NCI-H187 treated with DMSO at 0.1 percent for 48 hours (cell line): ENCODE measurements around the gene COL4A2.

ENCODE experiments used
- DNase-seq: peaks from one replicate; lab custom pipeline; 2025; lab: John Stamatoyannopoulos, UW

COL4A2 gene

DNA sequence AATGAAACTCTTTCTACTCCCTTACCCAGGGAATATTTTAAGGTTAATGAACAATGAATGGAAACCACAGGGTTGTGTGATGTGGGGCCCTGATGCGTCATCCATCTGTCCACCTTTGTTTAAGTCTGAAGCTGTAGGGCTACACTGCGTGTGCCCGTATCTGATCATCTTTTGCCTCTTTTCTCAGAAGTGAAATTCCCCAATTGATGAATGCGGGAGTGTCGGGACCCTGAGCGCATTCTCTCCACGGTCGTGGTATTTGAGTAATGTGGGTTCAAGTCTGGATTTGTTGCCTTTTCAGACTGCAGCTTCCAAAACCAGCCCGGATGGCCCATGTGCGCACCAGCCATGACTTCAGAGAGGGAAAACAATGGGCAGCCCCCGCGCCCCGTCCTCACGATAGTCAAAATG is 112.3 kb downstream of the COL4A2 start:
- no peak for DNase-seq

GRCh38 chr13:110419946-110420345 is 112.9 kb downstream of the COL4A2 start:
- DNase-seq = no peak

GRCh38 chr13:110420626-110421025 is 113.5 kb downstream of the COL4A2 start:
- DNase-seq = no peak

DNA sequence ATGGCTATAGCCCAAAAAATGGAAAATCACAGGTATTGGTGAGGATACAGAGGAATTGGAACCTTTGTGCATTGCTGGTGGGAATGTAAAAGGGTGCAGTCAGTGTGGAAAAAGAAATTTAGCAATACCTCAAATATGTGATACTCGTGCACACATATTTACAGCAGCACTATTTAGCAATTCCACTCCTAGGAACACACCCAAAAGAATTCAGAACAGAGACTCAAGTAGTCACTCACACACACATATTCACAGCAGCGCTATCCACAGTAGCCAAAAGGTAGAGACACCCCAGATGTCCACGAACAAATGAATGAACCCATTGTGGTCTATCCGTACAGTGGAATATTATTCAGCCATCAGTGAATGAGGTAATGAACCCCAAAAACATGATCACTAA is 114.0 kb downstream of the COL4A2 start:
- no peak for DNase-seq

- no peak for DNase-seq
Measured at GRCh38 chr13:110421696-110422385, 114.8 kb downstream of the COL4A2 start.

GRCh38 chr13:110422913-110423688 is 116.0 kb downstream of the COL4A2 start:
- no peak for DNase-seq

DNA sequence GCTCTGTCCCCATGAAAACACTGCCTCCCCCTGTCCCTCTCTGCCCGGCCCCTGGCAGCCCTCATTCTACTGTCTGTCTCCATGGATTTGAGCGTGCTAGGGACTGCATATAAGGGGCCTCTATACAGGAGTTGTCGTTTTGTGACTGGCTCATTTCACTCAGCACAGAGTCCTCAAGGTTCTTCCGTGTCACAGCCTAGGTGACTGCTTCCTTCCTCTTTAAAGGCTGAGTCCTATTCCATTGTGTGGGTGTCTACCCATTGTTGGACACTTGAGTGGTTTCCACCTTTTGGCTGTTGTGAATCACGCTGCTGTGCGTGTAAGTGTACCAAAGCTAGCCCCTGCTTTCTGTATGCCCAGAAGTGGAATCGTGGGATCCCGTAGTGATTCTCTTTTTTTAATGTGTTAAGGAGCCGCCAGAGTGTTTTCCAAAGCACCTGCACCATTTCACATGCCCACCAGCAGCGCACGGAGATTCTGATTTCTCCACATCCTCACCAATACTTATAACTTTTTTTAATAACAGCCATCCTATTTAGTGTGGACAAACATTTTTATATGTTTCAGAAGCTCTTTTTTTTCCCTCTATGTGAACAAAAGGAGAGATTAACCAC is 116.7 kb downstream of the COL4A2 start:
- no peak for DNase-seq

DNA sequence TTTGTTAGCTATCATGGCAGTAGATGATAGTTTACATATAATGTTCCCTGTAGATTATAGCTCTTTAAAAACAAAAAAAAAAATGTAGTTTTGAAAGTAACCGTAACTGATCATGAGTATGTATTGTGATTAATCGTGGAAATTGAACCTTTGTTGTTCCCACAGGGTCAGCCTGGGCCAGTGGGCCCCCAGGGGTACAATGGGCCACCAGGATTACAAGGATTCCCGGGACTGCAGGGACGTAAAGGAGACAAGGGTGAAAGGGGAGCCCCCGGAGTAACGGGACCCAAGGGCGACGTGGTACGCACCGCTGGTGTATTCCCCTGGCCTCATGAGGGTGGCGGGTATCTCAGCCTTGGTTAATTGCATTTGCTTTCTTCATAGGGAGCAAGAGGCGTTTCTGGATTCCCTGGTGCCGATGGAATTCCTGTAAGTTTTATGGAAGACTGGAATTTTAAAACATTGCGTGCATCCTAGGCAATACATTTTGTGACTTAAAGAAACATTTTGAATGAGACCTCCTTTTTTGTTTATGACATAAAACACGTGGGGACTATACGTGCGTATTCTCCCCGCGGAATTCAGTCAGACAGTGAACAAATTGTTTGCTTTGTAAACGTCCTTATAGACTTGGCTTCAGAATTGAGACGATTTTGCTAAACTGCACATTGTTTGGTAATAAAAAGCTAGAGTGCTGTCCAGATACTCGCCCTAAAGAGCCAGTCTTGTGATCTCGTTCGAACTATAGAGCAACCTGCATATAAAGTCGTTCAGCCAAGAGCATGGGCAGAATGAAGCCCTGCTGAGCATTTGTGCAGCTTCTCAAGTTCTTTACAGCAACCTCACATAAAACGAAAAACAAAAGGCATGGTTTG is 117.7 kb downstream of the COL4A2 start:
- DNase-seq = no peak

- no peak for DNase-seq
Measured at GRCh38 chr13:110425444-110425780, 118.3 kb downstream of the COL4A2 start.

- DNase-seq = peak; percentile 54
Measured at GRCh38 chr13:110426735-110427134, 119.7 kb downstream of the COL4A2 start.

- DNase-seq = no peak
Measured at GRCh38 chr13:110428313-110428712, 121.2 kb downstream of the COL4A2 start.

- DNase-seq = no peak
Measured at GRCh38 chr13:110430391-110431336, 123.6 kb downstream of the COL4A2 start.

DNA sequence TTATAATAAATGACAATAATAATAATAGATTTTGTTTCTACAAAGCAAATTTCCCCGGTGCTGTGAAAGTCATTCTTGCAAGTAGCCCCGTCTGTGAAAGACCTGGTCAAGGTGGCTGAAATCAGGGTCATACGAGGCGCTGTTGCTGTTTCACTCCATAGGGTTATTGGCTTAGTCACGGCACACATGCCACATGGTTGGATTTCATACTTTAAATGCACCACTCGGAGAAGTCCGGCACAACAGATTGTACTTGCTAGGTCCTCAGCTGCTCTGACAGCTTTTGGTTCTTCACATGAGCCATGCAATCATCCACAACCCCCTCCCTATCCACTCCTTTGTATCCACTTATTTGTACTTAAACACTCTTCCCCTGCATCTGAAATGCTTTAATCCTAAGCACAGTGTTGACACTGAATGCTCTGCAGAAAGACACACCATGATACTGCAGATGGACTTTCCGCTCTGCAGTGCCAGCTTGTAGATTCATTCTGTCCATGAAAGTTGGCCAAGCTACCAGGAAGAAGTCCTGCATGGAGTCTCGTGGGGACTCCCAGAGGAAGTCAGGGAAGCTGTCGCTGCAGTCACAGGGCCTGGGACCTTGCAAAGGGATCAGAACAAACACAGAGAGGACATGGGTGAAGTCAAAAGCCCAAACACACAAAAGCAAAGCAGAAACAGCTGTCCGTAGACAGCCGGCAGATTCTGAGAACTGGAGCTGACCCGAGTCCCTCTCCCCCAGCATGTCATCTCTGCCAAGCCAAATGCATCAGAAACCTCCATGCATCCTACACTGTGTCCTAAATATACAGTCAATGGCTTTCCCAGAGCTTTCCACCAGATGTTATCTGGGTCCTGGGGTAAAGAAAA is 124.6 kb downstream of the COL4A2 start:
- no peak for DNase-seq

DNA sequence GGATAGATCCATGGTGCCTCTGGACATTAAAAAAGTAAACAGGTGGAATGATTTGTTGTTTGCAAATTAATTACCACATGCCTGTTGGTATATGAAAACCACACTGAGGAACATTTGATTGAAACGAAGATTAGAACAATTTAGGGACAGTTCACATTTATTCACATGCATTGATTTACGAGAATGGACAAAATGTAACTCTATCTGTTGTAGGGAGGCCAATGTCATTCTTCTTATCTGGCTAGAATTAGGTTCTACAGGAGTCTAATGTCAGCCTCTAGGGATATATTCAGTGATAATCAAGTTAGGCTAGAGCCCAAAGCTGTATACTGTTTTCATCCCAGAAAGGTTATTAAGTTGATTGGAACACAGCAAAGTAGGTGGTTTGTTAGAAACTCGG is 125.4 kb downstream of the COL4A2 start:
- no peak for DNase-seq

GRCh38 chr13:110433014-110433413 is 125.9 kb downstream of the COL4A2 start:
- DNase-seq = no peak

DNA sequence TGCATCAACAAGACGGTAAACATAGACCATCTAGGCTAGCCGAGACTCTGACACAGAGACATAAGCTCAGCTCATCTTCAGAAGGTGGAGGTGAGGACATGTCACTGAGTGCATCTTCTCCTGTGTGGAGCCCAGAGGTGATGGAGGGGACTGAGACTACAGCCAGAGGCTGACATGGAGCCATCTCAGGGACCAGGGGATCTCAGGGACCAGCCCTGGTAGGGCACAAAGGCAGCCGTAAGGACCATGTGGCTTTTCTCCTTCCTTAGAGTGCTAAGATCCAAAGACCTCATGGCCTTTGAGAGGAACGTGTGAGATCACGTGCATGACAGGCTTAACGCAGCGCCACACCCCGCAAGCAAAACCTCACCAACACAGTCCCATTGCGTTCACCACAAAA is 127.5 kb downstream of the COL4A2 start:
- DNase-seq = no peak

GRCh38 chr13:110435331-110435730 is 128.2 kb downstream of the COL4A2 start:
- no peak for DNase-seq

- DNase-seq = no peak
Measured at GRCh38 chr13:110436276-110436675, 129.2 kb downstream of the COL4A2 start.

DNA sequence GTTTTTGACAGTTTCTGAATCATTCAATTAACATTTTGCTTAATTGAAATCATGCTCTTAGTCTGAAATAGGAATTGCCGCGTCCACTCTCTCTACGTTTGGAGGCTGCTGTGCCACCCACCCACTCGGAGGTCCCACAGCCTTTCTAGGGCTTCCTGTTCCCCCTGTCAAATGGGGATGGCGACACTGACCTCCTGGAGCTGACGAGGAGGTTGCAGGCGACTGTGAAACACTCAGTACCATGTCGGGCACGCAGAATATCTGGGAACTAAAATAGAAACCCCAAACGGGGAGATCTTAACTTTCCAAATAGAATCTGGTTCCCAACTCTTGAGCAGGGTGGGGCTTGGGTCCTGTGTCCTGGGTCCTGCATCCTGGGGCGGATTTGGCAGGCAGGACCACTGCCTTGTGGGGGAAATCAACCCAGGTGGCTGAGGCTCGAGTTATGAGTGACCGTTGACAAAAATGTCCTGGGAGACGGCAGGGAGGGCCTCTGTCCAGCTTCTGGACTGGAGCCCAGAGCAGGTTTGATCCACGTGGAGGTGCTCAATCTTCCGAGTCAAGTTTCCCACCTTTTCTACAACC is 129.8 kb downstream of the COL4A2 start:
- no peak for DNase-seq

- DNase-seq = no peak
Measured at GRCh38 chr13:110438211-110438610, 131.1 kb downstream of the COL4A2 start.
